ENCODE results near the gene TRDMT1.
A peak's percentile ranks its signal among the peaks of the same experiment; 100 is the strongest.

The TRDMT1 gene

GRCh38 chr10:17231788-17232187, 30.3 kb upstream of the TRDMT1 start:
- TF ChIP-seq, protein P1, sequence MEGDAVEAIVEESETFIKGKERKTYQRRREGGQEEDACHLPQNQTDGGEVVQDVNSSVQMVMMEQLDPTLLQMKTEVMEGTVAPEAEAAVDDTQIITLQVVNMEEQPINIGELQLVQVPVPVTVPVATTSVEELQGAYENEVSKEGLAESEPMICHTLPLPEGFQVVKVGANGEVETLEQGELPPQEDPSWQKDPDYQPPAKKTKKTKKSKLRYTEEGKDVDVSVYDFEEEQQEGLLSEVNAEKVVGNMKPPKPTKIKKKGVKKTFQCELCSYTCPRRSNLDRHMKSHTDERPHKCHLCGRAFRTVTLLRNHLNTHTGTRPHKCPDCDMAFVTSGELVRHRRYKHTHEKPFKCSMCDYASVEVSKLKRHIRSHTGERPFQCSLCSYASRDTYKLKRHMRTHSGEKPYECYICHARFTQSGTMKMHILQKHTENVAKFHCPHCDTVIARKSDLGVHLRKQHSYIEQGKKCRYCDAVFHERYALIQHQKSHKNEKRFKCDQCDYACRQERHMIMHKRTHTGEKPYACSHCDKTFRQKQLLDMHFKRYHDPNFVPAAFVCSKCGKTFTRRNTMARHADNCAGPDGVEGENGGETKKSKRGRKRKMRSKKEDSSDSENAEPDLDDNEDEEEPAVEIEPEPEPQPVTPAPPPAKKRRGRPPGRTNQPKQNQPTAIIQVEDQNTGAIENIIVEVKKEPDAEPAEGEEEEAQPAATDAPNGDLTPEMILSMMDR (IDR thresholded peaks at IDR 0.05; ENCODE audit: borderline replicate concordance, control extremely low read depth, extremely low read depth, insufficient read depth, missing control alignments): no peak
- in situ Hi-C loops (cut with MboI; ENCODE audit: low sequenced_read_pairs, unreplicated experiment): loop anchor here (10.0 kb wide), 1 partner anchor 207 kb away; no protein-coding TSS in a partner anchor
- DNase-seq (ENCODE audit: low spot score): no peak

DNA sequence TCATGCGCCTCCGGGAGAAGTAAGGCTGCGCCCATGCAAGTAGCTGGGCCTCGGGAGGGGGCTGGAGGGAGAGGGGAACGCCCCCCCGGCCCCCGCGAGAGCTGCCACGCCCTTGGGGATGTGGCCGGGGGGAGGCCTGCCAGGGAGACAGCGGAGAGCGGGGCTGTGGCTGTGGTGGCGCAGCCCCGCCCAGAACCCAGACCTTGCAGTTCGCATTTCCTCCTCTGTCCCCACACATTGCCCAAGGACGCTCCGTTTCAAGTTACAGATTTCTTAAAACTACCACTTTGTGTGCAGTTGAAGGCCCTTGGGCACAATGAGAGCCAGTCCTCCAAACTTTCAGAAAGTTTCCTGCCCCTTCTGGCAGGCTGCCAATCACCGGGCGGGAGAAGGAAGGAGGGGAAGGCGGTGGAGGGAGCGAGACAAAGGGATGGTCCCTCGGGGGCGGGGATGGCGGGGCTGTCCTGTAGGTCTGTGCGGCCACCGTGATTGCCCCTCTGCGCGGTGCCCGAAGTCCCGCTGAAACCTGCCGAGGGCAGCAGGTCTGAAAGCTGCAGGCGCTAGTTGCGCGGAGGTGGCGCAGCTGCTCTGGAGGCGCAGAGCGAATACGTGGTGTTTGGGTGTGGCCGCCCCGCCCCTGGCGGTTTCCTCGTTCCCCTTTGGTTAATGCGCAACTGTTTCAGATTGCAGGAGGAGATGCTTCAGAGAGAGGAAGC, 28.7 kb upstream of the TRDMT1 start:
- peak; percentile 74 for DNase-seq (ENCODE audit: low spot score)
- TF ChIP-seq, protein P1 (IDR thresholded peaks at IDR 0.05; ENCODE audit: borderline replicate concordance, control extremely low read depth, extremely low read depth, insufficient read depth, missing control alignments): no peak
- in situ Hi-C loops (cut with MboI; ENCODE audit: low sequenced_read_pairs, unreplicated experiment): loop anchor here (10.0 kb wide), 1 partner anchor 205 kb away; no protein-coding TSS in a partner anchor

DNA sequence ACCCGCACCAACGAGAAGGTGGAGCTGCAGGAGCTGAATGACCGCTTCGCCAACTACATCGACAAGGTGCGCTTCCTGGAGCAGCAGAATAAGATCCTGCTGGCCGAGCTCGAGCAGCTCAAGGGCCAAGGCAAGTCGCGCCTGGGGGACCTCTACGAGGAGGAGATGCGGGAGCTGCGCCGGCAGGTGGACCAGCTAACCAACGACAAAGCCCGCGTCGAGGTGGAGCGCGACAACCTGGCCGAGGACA, 28.2 kb upstream of the TRDMT1 start:
- in situ Hi-C loops (cut with MboI; ENCODE audit: low sequenced_read_pairs, unreplicated experiment): no loop called here
- TF ChIP-seq, protein P1 (IDR thresholded peaks at IDR 0.05; ENCODE audit: borderline replicate concordance, control extremely low read depth, extremely low read depth, insufficient read depth, missing control alignments): no peak
- DNase-seq (ENCODE audit: low spot score): no peak

DNA sequence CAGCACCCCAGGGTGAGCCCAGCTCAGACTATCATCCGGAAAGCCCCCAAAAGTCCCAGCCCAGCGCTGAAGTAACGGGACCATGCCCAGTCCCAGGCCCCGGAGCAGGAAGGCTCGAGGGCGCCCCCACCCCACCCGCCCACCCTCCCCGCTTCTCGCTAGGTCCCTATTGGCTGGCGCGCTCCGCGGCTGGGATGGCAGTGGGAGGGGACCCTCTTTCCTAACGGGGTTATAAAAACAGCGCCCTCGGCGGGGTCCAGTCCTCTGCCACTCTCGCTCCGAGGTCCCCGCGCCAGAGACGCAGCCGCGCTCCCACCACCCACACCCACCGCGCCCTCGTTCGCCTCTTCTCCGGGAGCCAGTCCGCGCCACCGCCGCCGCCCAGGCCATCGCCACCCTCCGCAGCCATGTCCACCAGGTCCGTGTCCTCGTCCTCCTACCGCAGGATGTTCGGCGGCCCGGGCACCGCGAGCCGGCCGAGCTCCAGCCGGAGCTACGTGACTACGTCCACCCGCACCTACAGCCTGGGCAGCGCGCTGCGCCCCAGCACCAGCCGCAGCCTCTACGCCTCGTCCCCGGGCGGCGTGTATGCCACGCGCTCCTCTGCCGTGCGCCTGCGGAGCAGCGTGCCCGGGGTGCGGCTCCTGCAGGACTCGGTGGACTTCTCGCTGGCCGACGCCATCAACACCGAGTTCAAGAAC, 27.7 kb upstream of the TRDMT1 start:
- in situ Hi-C loops (cut with MboI; ENCODE audit: low sequenced_read_pairs, unreplicated experiment): no loop called here
- TF ChIP-seq, protein P1 (IDR thresholded peaks at IDR 0.05; ENCODE audit: borderline replicate concordance, control extremely low read depth, extremely low read depth, insufficient read depth, missing control alignments): no peak

DNA sequence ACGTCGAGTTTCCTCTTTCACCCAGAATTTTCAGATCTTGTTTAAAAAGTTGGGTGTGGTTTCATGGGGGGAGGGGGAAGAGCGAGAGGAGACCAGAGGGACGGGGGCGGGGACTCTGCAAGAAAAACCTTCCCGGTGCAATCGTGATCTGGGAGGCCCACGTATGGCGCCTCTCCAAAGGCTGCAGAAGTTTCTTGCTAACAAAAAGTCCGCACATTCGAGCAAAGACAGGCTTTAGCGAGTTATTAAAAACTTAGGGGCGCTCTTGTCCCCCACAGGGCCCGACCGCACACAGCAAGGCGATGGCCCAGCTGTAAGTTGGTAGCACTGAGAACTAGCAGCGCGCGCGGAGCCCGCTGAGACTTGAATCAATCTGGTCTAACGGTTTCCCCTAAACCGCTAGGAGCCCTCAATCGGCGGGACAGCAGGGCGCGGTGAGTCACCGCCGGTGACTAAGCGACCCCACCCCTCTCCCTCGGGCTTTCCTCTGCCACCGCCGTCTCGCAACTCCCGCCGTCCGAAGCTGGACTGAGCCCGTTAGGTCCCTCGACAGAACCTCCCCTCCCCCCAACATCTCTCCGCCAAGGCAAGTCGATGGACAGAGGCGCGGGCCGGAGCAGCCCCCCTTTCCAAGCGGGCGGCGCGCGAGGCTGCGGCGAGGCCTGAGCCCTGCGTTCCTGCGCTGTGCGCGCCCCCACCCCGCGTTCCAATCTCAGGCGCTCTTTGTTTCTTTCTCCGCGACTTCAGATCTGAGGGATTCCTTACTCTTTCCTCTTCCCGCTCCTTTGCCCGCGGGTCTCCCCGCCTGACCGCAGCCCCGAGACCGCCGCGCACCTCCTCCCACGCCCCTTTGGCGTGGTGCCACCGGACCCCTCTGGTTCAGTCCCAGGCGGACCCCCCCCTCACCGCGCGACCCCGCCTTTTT, 26.9 kb upstream of the TRDMT1 start, which contains the start of gene VIM:
Gene VIM, plus strand, starts transcription at position 151 of the 925 bp plus-strand sequence. CDS start 1,182 bp downstream, outside the sequence.
- DNase-seq (ENCODE audit: low spot score): peak; percentile 65
- in situ Hi-C loops (cut with MboI; ENCODE audit: low sequenced_read_pairs, unreplicated experiment): no loop called here

More for the DNA sequence above, 27.7 kb upstream of the TRDMT1 start:
- DNase-seq (ENCODE audit: low spot score): peak; percentile 53

More for the DNA sequence above, 26.9 kb upstream of the TRDMT1 start, which contains the start of gene VIM:
- TF ChIP-seq, protein P1 (IDR thresholded peaks at IDR 0.05; ENCODE audit: borderline replicate concordance, control extremely low read depth, extremely low read depth, insufficient read depth, missing control alignments): no peak
